H1 (cell line): ENCODE measurements around the gene FBXL17. TPM values are rescaled to one million over a fixed set of nuclear protein-coding genes. Genes with fewer than 3 reads are reported as not detected.

Source experiments
- CTCF ChIA-PET: fragments of 300-600 bp; sonication (Branson Sonifier 250); formaldehyde crosslinking; loops from one replicate; lab custom pipeline; 2021; ENCODE audit not compliant: partially characterized antibody; lab: Charles Lee
- POLR2A ChIA-PET: fragments of 300-600 bp; sonication (Branson Sonifier 250); formaldehyde crosslinking; loops from one replicate; lab custom pipeline; 2021; ENCODE audit warnings: inconsistent platforms; ENCODE audit not compliant: partially characterized antibody; lab: Charles Lee
- DNase-seq, 2 experiments: peaks; one replicate each; pipeline versions ENCODE4 v3.0.0 to v3.0.0-alpha.2; 2010 to 2022; ENCODE audit warnings: low spot score in 2 of 2, low read depth in 1 of 2, mixed read lengths in 1 of 2
- FAIRE-seq: peaks from 2 replicates; lab custom pipeline; 2011; peaks lifted over from hg19 to GRCh38; lab: Jason Lieb, UNC
- H2AFZ ChIP-seq: 2 replicates; pipeline ENCODE4 v1.8.1; 2012; ENCODE audit warnings: low read length, inconsistent platforms
- H2AK5ac ChIP-seq: 2 replicates; pipeline ENCODE4 v1.6.1; 2013; ENCODE audit warnings: low read depth, low read length
- H2BK120ac ChIP-seq: replicated peaks from 2 replicates; pipeline ENCODE3; 2013; ENCODE audit warnings: low read depth, low read length, inconsistent platforms
- H2BK12ac ChIP-seq: 2 replicates; pipeline ENCODE4 v1.6.1; 2013; ENCODE audit warnings: low read depth, low read length
- H2BK15ac ChIP-seq: 2 replicates; pipeline ENCODE4 v1.6.1; 2013; ENCODE audit warnings: low read length
- H2BK20ac ChIP-seq: 2 replicates; pipeline ENCODE4 v1.6.1; 2013; ENCODE audit warnings: low read length
- H2BK5ac ChIP-seq: 2 replicates; pipeline ENCODE4 v1.6.1; 2013; ENCODE audit warnings: low read depth, low read length
- H3K14ac ChIP-seq: 2 replicates; pipeline ENCODE4 v1.6.1; 2013; ENCODE audit warnings: inconsistent platforms; ENCODE audit not compliant: insufficient read length
- H3K18ac ChIP-seq: 2 replicates; pipeline ENCODE4 v1.6.1; 2013; ENCODE audit warnings: low read length; ENCODE audit errors: extremely low read depth
- H3K23ac ChIP-seq: 2 replicates; pipeline ENCODE4 v1.6.1; 2013; ENCODE audit warnings: inconsistent platforms; ENCODE audit not compliant: insufficient read length
- H3K23me2 ChIP-seq: 2 replicates; pipeline ENCODE4 v1.6.1; 2013; ENCODE audit warnings: low read depth, low read length
- H3K27ac ChIP-seq: 2 replicates; pipeline ENCODE4 v1.6.1; 2011; ENCODE audit warnings: low read depth, low read length, inconsistent platforms
- H3K27me3 ChIP-seq, 4 experiments: replicated peaks in 1 of 4; 1 replicate in 1 of 4; 2 replicates in 3 of 4; pipeline versions ENCODE4 v1.6.1 to v1.8.1; 2011 to 2013; ENCODE audit warnings: low read length in 3 of 4, mild to moderate bottlenecking in 3 of 4, inconsistent platforms in 2 of 4, mixed read lengths in 2 of 4, moderate library complexity in 1 of 4; ENCODE audit not compliant: control insufficient read depth in 3 of 4, insufficient read depth in 3 of 4; ENCODE audit errors: extremely low read depth in 1 of 4
- H3K36me3 ChIP-seq, 4 experiments: 2 replicates each; pipeline versions ENCODE4 v1.6.1 to v1.8.1; 2011 to 2013; ENCODE audit warnings: mild to moderate bottlenecking in 4 of 4, low read length in 3 of 4, moderate library complexity in 2 of 4, control low read depth in 1 of 4, inconsistent platforms in 1 of 4; ENCODE audit not compliant: insufficient read depth in 4 of 4, control insufficient read depth in 2 of 4
- H3K4ac ChIP-seq: replicated peaks from 2 replicates; pipeline ENCODE3; 2013; ENCODE audit warnings: low read length, low read depth, mixed read lengths, inconsistent platforms; ENCODE audit not compliant: insufficient read length
- H3K4me1 ChIP-seq, 4 experiments: replicated peaks in 1 of 4; 1 replicate in 1 of 4; 2 replicates in 3 of 4; pipeline versions ENCODE4 v1.6.1 to v1.8.1; 2011 to 2013; ENCODE audit warnings: low read length in 3 of 4, inconsistent platforms in 2 of 4, mixed read lengths in 1 of 4; ENCODE audit not compliant: insufficient read depth in 4 of 4, control insufficient read depth in 3 of 4
- H3K4me2 ChIP-seq, 2 experiments: 2 replicates each; pipeline versions ENCODE4 v1.6.1 to v1.8.1; 2011 to 2013; ENCODE audit warnings: low read depth in 2 of 2, low read length in 2 of 2, control low read depth in 1 of 2, inconsistent platforms in 1 of 2, mild to moderate bottlenecking in 1 of 2; ENCODE audit not compliant: insufficient read depth in 1 of 2
- H3K4me3 ChIP-seq, 4 experiments: fragments of 200-600, 300-600 bp in 1 of 4; sonication (generic), shearing (Covaris generic), sonication (Bioruptor Twin) in 1 of 4; 2 replicates each; pipeline versions ENCODE4 v1.5.1 to v1.8.1; 2011 to 2016; ENCODE audit warnings: low read length in 4 of 4, low read depth in 3 of 4, control low read depth in 2 of 4, inconsistent platforms in 2 of 4, mild to moderate bottlenecking in 2 of 4, mixed read lengths in 1 of 4, moderate library complexity in 1 of 4; ENCODE audit not compliant: insufficient read depth in 2 of 4; ENCODE audit errors: extremely low read depth in 1 of 4
- H3K56ac ChIP-seq: replicated peaks from 2 replicates; pipeline ENCODE3; 2013; ENCODE audit warnings: low read depth, mild to moderate bottlenecking, mixed read lengths, low read length, inconsistent platforms; ENCODE audit not compliant: insufficient read length
- H3K79me1 ChIP-seq: 2 replicates; pipeline ENCODE4 v1.6.1; 2013; ENCODE audit warnings: low read depth, low read length, control low read depth
- H3K79me2 ChIP-seq, 2 experiments: 2 replicates each; pipeline versions ENCODE4 v1.6.1 to v1.8.1; 2012 to 2013; ENCODE audit warnings: low read length in 2 of 2, mild to moderate bottlenecking in 2 of 2, inconsistent platforms in 1 of 2; ENCODE audit not compliant: insufficient read depth in 2 of 2, control insufficient read depth in 1 of 2
- H3K9ac ChIP-seq, 4 experiments: replicated peaks in 1 of 4; 1 replicate in 1 of 4; 2 replicates in 3 of 4; pipeline versions ENCODE4 v1.6.1 to v1.8.1; 2011 to 2013; ENCODE audit warnings: low read depth in 3 of 4, low read length in 3 of 4, control low read depth in 2 of 4, mild to moderate bottlenecking in 2 of 4, moderate library complexity in 2 of 4, inconsistent platforms in 1 of 4; ENCODE audit errors: extremely low read depth in 1 of 4
- H3K9me3 ChIP-seq, 2 experiments: 2 replicates each; pipeline versions ENCODE4 v1.6.1 to v1.8.1; 2012 to 2013; ENCODE audit warnings: mild to moderate bottlenecking in 2 of 2, moderate library complexity in 2 of 2, control low read depth in 1 of 2, inconsistent platforms in 1 of 2, low read depth in 1 of 2, low read length in 1 of 2, mixed read lengths in 1 of 2; ENCODE audit not compliant: insufficient read depth in 2 of 2
- H4K20me1 ChIP-seq, 2 experiments: replicated peaks in 1 of 2; 2 replicates each; pipeline versions ENCODE3 to v1.8.1; 2011 to 2013; ENCODE audit warnings: inconsistent platforms in 2 of 2, low read length in 2 of 2, mild to moderate bottlenecking in 1 of 2; ENCODE audit not compliant: insufficient read depth in 2 of 2, control insufficient read depth in 1 of 2
- H4K5ac ChIP-seq: 2 replicates; pipeline ENCODE4 v1.6.1; 2013; ENCODE audit warnings: low read length, low read depth, mixed read lengths, inconsistent platforms; ENCODE audit not compliant: insufficient read length
- H4K8ac ChIP-seq: 2 replicates; pipeline ENCODE4 v1.8.0; 2013; ENCODE audit warnings: mild to moderate bottlenecking, moderate library complexity, low read length, inconsistent platforms; ENCODE audit not compliant: insufficient read depth; ENCODE audit errors: extremely low read depth
- H4K91ac ChIP-seq: replicated peaks from 2 replicates; pipeline ENCODE3; 2013; ENCODE audit warnings: low read length, mixed read lengths, inconsistent platforms; ENCODE audit not compliant: insufficient read length
- SIX5 ChIP-seq: IDR thresholded peaks from 2 replicates; pipeline ENCODE4 v1.6.1; 2011; ENCODE audit warnings: mild to moderate bottlenecking, low read depth, low read length
- WGBS, 2 experiments: shearing (Covaris generic) in 1 of 2; methylation state at CpG; one replicate each; pipeline versions ENCODE4 v1.1.6 to v1.1.7; 2013 to 2015; ENCODE audit warnings: low lambda C conversion rate in 2 of 2, mixed read lengths in 2 of 2, inconsistent platforms in 1 of 2, low coverage in 1 of 2, missing lambda C conversion rate in 1 of 2; ENCODE audit not compliant: insufficient replicate concordance in 2 of 2, insufficient coverage in 1 of 2, insufficient read length in 1 of 2; ENCODE audit errors: extremely low coverage in 1 of 2, missing lambda C conversion rate in 1 of 2; 5-methylcytosine and 5-hydroxymethylcytosine counted together
- polyA plus RNA-seq, 7 experiments: library from polyadenylated mRNA; depleted of rRNA in 3 of 7; stranded (reverse) in 5 of 7; unstranded in 2 of 7; fragments of >200 nt in 5 of 7; fragments of 200-250 nt in 2 of 7; gene quantifications; 1 replicate in 5 of 7; 2 replicates in 1 of 7; 4 replicates in 1 of 7; pipeline versions ENCODE4 v1.2.1 to v1.2.3, GENCODE V29; 2011 to 2013; ENCODE audit warnings: missing spikeins in 2 of 7, mixed read lengths in 2 of 7
- total RNA-seq: library from RNA; stranded (reverse); fragmentation: NEBNext Ultra II Directional; extraction: Animal tissue kit (Norgen Biotek cat#: 25700); gene quantifications from 2 replicates; pipeline ENCODE4 v1.2.1, GENCODE V29; 2021

FBXL17 gene
- total and polyA plus RNA-seq, 2 of the 8 experiments (the other 6 are each of a cell fraction or from before 2014, with no cell fraction given) = 0.35 to 4.3 TPM

DNA sequence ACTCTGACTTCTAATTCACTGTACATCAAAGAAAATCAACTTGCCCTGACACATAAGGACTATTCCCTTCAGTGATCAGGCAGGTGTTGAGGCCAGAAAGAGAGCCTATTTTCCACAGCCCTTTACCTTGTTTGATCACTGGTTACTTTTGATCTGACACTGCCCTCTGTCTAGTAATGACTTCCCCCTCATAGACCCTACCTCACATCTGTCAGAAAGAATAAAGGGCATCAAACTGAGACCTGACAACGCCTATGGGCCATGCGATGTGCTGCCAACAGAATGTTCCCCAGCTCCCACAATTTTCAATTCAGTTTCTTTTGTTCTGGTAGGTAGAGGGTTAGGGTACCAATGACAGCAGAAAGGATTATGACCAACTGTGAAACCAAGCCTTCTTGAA lies 47.7 kb downstream of the FBXL17 start:
- no peak overlapping the region for H2BK120ac ChIP-seq
- H3K36me3 ChIP-seq = no peaks in the 10 kb centered on the region
- no peaks in the 10 kb centered on the region for H4K20me1 ChIP-seq
- no peak overlapping the region for H3K23ac ChIP-seq
- H3K56ac ChIP-seq = no peak overlapping the region
- H3K79me1 ChIP-seq = no peaks in the 10 kb centered on the region
- no peak overlapping the region for H3K27ac ChIP-seq
- 96% methylated on average over 2 of the region's 2 CpGs; no CpG with 5 or more reads in 1 of the 2 experiments for whole genome bisulfite sequencing, 2 experiments
- TF ChIP-seq SIX5 = no peak
- H4K8ac ChIP-seq = no peak overlapping the region
- no peak overlapping the region for H3K4me2 ChIP-seq
- H3K23me2 ChIP-seq = no peaks in the 10 kb centered on the region
- FAIRE-seq = no peak
- no peaks in the 10 kb centered on the region for H3K4me1 ChIP-seq
- H3K14ac ChIP-seq = no peak overlapping the region
- H2BK20ac ChIP-seq = no peak overlapping the region
- no peaks in the 10 kb centered on the region for H3K27me3 ChIP-seq
- no peak overlapping the region for H2BK5ac ChIP-seq
- no peaks in the 10 kb centered on the region for H3K79me2 ChIP-seq
- H2BK15ac ChIP-seq = no peak overlapping the region
- DNase-seq = no peak
- no peak overlapping the region for H3K18ac ChIP-seq
- H2AK5ac ChIP-seq = no peak overlapping the region
- CTCF ChIA-PET = interaction anchor here (0.6 to 1.9 kb wide), 4 partner anchors 11 to 786 kb away, joined by 3 to 7 read pairs (median 3); no protein-coding TSS in a partner anchor
- no peak overlapping the region for H4K91ac ChIP-seq
- H2AFZ ChIP-seq = no peak overlapping the region
- no peaks in the 10 kb centered on the region for H3K9me3 ChIP-seq
- no peak overlapping the region for H3K4ac ChIP-seq
- no peak overlapping the region for H3K9ac ChIP-seq
- POLR2A ChIA-PET = no interaction called here
- H4K5ac ChIP-seq = no peak overlapping the region
- no peak overlapping the region for H2BK12ac ChIP-seq
- no peak overlapping the region for H3K4me3 ChIP-seq
